T-helper 2 cell treated with Interferon-gamma antibody and Interleukin-4, amounts not matched to agents 100 ng/mL and 5 ng/mL, for 36 hours (primary cell): ENCODE data around the gene TMEM41A. TPM values are rescaled to one million over a fixed set of nuclear protein-coding genes. Genes with fewer than 3 reads are reported as not detected.
"Not testable (repeated sequence)": the region's sequence is repeated elsewhere in the genome, so short reads cannot be mapped to it uniquely, and the experiment has no call there.

Experiments
- intact Hi-C: fragments of 100-400 bp; cut with micrococcal nuclease; formaldehyde crosslinking; loops from one replicate; pipeline ENCODE4 v1.15.1; 2023
- total RNA-seq: library from RNA; stranded (reverse); gene quantifications from 2 replicates; pipeline ENCODE4 v1.2.3, GENCODE V29; 2022

The TMEM41A gene
- total RNA-seq, 1 donor from 2014 or later: 21.2 TPM

DNA sequence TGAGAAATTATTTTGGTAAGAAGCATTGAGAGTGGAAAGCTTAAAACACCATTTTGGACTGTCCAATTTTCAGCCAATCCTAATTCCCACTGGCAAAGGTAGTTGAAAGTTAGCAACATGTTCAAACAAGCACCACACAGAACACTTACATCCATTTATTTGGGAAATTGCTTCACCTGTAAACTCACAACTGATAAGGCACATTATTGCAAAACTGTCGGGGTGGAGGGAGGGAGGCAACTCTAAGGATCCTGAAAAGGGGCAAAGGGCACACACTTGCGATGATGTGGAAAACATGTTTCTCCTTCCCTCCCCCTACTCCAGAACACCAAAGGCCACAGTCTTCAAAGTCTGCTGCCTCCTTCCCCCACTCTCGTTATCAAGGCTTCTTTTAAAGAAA, 9.4 kb downstream of the TMEM41A start:
- intact Hi-C loops: no loop called here

DNA sequence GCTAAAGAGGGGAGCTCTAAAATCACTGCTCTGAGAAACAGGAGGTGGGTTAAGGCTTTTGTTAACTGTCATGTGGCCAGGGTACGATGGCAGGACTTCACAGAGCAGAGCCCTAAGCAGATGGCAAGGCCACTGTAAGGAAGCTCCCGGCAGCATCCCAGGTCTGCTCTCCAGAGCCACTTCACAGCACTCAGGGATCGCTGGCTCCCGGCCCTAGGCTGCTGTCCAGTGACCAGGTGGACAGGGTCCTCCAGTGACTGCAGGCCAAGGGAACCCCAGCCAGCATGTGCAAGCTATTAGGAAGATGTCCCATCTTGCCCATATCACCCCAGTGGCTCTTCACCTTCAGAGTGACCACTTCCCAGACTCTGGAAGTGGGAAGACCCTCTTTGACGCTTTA, 10.4 kb downstream of the TMEM41A start:
- intact Hi-C loops: no loop called here

- intact Hi-C loops: no loop called here
Measured at GRCh38 chr3:185486394-185486793, 12.4 kb downstream of the TMEM41A start.

DNA sequence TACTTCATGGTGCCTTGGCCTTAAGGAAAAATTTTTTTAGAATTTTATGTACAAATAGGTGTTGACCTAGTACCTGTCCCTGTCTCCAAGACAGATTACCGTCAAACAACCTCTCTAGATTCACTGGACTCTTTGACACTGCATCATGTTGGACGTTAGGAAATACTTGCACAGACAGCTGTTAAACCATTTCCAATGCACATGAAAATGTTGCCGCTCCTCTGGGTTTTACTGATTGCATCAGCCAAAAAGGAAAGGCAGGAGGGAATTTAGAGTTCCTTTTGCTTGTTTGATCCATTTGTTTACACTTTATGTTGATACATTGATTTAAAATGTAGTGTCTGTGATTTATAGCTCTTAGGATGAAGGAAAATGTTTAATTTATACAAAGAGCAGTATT, 14.5 kb downstream of the TMEM41A start:
- intact Hi-C loops: no loop called here

DNA sequence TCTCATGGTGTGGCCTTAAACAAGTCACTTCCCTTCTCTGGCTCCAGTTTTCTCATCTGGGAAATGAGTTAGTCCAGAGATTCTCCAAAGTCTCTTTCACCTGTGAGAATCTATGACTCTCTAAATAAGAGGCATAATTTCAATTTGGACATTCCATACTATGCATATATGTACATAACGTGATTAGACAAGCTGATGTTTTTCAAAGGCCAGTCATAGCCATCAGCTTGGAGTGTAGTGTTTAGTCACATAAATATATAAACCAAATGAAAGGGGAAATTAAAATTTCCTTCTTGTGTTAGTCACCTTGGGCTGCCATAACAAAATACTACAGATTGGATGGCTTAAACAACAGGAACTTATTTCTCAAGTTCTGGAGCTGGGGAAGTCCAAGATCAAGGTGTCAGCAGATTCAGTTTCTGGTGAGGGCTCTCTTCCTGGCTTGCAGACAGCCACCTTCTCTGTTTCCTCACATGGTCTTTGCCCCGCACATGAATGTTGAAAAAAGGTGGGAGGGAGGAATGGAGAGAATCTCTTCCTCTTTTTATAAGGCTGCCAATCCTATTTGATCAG, 19.4 kb downstream of the TMEM41A start:
- intact Hi-C loops: no loop called here

DNA sequence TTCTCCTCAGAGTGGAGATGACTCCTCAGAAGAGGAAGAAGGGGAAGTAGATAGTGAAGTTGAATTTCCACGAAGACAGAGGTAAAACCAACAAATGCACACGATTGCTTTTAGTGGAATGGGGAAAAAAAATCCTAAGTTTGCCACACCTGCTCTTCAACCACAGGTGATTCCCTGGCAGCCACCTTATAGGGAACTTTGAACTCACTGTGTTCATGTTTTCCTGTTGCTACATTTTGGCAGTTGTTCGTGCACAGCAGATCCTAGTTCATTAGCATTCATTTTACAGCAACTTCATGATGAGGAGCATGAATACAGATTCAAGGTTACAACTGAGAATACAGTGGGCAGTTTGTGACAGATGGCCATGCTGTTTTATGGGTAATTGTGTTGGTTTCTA, 21.5 kb downstream of the TMEM41A start:
- intact Hi-C loops: no loop called here

DNA sequence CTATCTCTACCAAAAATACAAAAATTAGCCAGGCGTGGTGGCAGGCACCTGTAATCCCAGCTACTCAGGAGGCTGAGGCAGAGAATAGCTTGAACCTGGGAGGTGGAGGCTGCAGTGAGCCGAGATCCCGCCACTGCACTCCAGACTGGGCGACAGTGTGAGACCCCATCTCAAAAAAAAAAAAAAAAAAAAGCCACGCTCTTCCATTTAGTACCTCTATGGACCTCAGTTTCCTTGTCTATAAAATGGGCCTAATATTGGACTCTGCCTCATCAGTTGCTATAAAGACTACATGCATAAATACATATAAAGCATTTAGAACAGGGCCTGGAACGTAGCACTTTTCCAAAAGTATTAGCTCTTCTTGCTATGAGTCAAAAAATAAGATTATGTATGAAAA, 23.9 kb downstream of the TMEM41A start:
- intact Hi-C loops: not testable (repeated sequence)

DNA sequence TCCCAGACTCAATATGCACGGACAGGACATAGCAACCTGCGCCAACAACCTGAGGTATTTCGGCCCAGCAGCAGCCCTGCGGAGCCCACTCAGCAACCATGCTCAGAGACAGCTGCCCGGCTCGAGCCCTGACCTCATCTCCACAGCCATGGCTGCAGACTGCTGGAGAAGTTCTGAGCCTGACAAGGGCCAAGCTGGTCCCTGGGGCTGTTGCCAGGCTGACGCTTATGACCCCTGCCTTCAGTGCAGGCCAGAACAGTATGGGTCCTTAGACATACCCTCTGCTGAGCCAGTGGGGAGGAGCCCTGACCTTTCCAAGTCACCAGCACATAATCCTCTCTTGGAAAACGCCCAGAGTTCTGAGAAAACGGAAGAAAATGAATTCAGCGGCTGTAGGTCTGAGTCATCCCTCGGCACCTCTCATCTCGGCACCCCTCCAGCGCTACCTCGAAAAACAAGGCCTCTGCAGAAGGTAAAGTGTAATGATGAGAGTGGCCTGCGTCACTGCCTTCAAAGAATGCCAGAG, 25.5 kb downstream of the TMEM41A start:
- intact Hi-C loops: no loop called here

- intact Hi-C loops: no loop called here
Measured at GRCh38 chr3:185470323-185470722, 28.5 kb downstream of the TMEM41A start.

GRCh38 chr3:185469542-185469941, 29.3 kb downstream of the TMEM41A start:
- intact Hi-C loops: no loop called here

DNA sequence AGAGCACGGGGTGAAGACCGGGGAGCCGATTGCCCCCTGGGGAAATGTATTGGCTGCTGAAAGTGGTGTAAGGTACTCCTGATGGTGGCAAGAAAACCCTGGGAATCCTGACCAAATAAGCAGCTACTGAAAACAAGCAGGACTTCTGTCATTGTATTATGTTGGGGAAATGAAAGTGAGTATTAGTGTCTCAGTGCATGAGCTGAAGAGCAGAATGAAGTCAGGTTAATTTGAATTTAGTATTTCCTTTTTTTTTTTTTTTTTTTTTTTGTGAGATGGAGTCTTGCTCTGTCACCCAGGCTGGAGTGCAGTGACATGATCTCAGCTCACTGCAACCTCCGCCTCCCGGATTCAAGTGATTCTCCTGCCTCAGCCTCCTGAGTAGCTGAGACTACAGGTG, 32.7 kb downstream of the TMEM41A start:
- intact Hi-C loops: not testable (repeated sequence)

GRCh38 chr3:185465471-185465870, 33.4 kb downstream of the TMEM41A start:
- intact Hi-C loops: no loop called here

DNA sequence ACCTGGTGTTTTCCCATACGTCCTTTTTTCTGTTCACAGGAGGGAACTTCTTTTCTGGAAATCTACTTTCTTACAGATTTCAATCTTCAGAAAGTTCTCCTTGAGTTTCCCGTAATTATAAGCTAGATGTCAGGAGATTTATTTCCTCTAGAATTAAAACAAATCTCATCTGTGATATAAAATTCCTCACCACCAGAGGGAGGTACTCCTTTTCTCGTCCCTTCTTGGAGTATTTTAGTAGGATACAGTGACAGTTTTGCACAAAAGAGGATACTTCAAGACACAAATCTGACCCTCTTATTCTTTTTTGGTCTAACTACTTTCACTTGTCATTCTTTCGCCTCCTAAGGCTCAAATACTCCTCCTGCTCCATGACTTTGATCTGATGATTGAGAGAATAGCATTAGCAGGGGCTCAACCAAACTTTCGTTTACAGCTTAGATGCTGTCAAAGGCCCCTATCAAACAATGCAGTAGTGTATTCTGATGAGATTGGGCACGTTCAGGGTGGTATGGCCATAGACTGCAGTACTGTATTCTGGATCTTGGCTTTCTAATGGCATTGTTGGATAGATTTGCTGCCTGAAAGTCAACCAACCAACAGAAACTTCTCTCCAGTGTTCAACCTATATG, 38.0 kb downstream of the TMEM41A start:
- intact Hi-C loops: no loop called here

DNA sequence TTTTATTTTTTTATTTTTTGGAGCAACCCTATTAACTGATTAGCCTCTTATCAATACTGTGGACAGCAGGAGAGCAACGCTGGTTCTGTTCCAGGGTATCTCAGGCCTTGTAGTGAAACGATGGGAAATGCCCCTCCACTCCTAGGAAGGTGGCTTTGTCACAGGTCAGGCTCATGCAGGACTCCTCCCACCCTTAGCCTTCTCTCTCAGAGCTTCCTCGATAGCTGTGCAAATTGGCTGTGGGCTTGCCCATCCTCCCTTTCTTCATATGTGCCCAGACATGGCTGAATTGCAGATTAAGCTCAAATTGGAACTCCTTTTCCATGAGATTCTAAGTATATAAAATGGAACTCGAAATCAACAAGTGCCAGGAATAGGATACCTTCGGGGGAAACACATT, 38.5 kb downstream of the TMEM41A start:
- intact Hi-C loops: no loop called here

GRCh38 chr3:185457376-185457775, 41.5 kb downstream of the TMEM41A start:
- intact Hi-C loops: no loop called here

- intact Hi-C loops: not testable (repeated sequence)
Measured at GRCh38 chr3:185451432-185451831, 47.4 kb downstream of the TMEM41A start.

- intact Hi-C loops: no loop called here
Measured at GRCh38 chr3:185448107-185448506, 50.7 kb downstream of the TMEM41A start.

GRCh38 chr3:185444329-185444728, 54.5 kb downstream of the TMEM41A start:
- intact Hi-C loops: no loop called here

GRCh38 chr3:185442031-185442430, 56.8 kb downstream of the TMEM41A start:
- intact Hi-C loops: no loop called here

GRCh38 chr3:185439745-185440466, 58.9 kb downstream of the TMEM41A start:
- intact Hi-C loops: no loop called here
